ENCODE measurements around the gene IFIT1.
"Not testable (repeated sequence)": the region's sequence is repeated elsewhere in the genome, so short reads cannot be mapped to it uniquely, and the experiment has no call there.

- not testable (repeated sequence) for TF ChIP-seq CTCF (conservative IDR thresholded peaks at IDR 0.05); EZH2 (IDR thresholded peaks at IDR 0.05; ENCODE audit: low read depth)
Measured at GRCh38 chr10:89391226-89391576, 1.2 kb upstream of the IFIT1 start.

All from PC-9 (cell line).